Type B pancreatic cell (in vitro differentiated cells): ENCODE measurements around the gene NCLN. TPM values are rescaled to one million over a fixed set of nuclear protein-coding genes. Genes with fewer than 3 reads are reported as not detected.

Experiments used
- DNase-seq: peaks from one replicate; pipeline ENCODE4 v3.0.0; 2021; ENCODE audit warnings: mixed read lengths; ENCODE audit not compliant: unreplicated experiment; ENCODE audit errors: extremely low spot score
- H3K27ac Mint-ChIP-seq: 2 replicates; pipeline ENCODE4 v1.8.0; 2021; ENCODE audit warnings: mild to moderate bottlenecking, mixed read lengths
- H3K27me3 Mint-ChIP-seq: 2 replicates; pipeline ENCODE4 v1.8.0; 2021; ENCODE audit warnings: mixed read lengths
- H3K36me3 Mint-ChIP-seq: 2 replicates; pipeline ENCODE4 v1.8.0; 2021; ENCODE audit warnings: mixed read lengths
- H3K4me1 Mint-ChIP-seq: one replicate; pipeline ENCODE4 v1.8.0; 2021; ENCODE audit warnings: mixed read lengths; ENCODE audit not compliant: unreplicated experiment
- H3K4me3 Mint-ChIP-seq: 2 replicates; pipeline ENCODE4 v1.8.0; 2021; ENCODE audit warnings: mild to moderate bottlenecking, mixed read lengths
- H3K9me3 Mint-ChIP-seq: 2 replicates; pipeline ENCODE4 v1.8.0; 2021; ENCODE audit warnings: mixed read lengths
- total RNA-seq: library from RNA; stranded (reverse); gene quantifications from 2 replicates; pipeline ENCODE4 v1.2.1, GENCODE V29; 2021; ENCODE audit warnings: low replicate concordance
- TF ChIP-seq, protein P1 (sequence below): fragments of 200-600 bp; sonication (generic); conservative IDR thresholded peaks from 2 replicates; pipeline ENCODE4 v1.5.0; 2021; ENCODE audit warnings: antibody characterized with exemption, mild to moderate bottlenecking

Gene NCLN
- total RNA-seq, 1 donor from 2014 or later, result 65.8 TPM

- TF ChIP-seq, protein P1, sequence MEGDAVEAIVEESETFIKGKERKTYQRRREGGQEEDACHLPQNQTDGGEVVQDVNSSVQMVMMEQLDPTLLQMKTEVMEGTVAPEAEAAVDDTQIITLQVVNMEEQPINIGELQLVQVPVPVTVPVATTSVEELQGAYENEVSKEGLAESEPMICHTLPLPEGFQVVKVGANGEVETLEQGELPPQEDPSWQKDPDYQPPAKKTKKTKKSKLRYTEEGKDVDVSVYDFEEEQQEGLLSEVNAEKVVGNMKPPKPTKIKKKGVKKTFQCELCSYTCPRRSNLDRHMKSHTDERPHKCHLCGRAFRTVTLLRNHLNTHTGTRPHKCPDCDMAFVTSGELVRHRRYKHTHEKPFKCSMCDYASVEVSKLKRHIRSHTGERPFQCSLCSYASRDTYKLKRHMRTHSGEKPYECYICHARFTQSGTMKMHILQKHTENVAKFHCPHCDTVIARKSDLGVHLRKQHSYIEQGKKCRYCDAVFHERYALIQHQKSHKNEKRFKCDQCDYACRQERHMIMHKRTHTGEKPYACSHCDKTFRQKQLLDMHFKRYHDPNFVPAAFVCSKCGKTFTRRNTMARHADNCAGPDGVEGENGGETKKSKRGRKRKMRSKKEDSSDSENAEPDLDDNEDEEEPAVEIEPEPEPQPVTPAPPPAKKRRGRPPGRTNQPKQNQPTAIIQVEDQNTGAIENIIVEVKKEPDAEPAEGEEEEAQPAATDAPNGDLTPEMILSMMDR, result no peak
- peaks cover 40% of the 10 kb centered on the region for H3K27me3 Mint-ChIP-seq
- H3K4me1 Mint-ChIP-seq, result no peaks in the 10 kb centered on the region
- H3K27ac Mint-ChIP-seq, result no peak overlapping the region
- H3K36me3 Mint-ChIP-seq, result no peaks in the 10 kb centered on the region
- DNase-seq, result no peak
- no peak overlapping the region for H3K4me3 Mint-ChIP-seq
- H3K9me3 Mint-ChIP-seq, result no peaks in the 10 kb centered on the region
Measured at GRCh38 chr19:3227054-3227626, 41.4 kb downstream of the NCLN start.

DNA sequence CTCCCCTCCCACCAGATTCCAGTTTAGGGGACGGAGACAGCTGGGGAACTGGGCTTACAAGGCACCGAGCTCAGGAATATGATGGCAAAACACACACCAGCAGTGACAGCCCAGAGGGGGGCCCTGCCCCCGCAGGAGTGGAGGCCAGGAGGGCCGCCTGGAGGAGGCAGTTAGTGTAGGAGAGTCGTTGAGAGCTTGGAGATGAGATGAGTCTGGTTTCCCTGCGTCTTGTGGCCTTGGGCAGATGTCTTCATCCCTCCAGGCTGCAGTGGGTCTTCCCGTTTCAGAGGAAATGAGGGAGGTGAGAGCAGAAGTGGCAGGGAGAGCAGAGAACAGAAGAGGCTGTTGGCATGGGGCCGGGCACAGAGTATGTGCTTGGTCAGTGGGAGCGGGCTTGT is 43.6 kb downstream of the NCLN start:
- Mint-ChIP-seq H3K4me1 (no peaks in the 10 kb centered on the region), H3K36me3 (no peaks in the 10 kb centered on the region), H3K4me3 (no peak overlapping the region), H3K27ac (no peak overlapping the region), H3K9me3 (no peaks in the 10 kb centered on the region), H3K27me3 (peaks cover 48% of the 10 kb centered on the region)
- TF ChIP-seq, protein P1, result no peak
- no peak for DNase-seq

GRCh38 chr19:3229888-3230496 is 44.3 kb downstream of the NCLN start:
- no peaks in the 10 kb centered on the region for H3K9me3 Mint-ChIP-seq
- H3K27ac Mint-ChIP-seq, result no peak overlapping the region
- H3K36me3 Mint-ChIP-seq, result no peaks in the 10 kb centered on the region
- H3K4me3 Mint-ChIP-seq, result no peak overlapping the region
- TF ChIP-seq, protein P1, result no peak
- H3K27me3 Mint-ChIP-seq, result peaks cover 51% of the 10 kb centered on the region
- no peaks in the 10 kb centered on the region for H3K4me1 Mint-ChIP-seq
- DNase-seq, result no peak

GRCh38 chr19:3231288-3231687 is 45.6 kb downstream of the NCLN start:
- Mint-ChIP-seq H3K9me3 (no peaks in the 10 kb centered on the region), H3K36me3 (no peaks in the 10 kb centered on the region), H3K4me1 (no peaks in the 10 kb centered on the region), H3K27me3 (peaks cover 48% of the 10 kb centered on the region), H3K27ac (no peak overlapping the region), H3K4me3 (no peak overlapping the region)
- no peak for DNase-seq
- TF ChIP-seq, protein P1, result no peak

- H3K27me3 Mint-ChIP-seq, result peaks cover 30% of the 10 kb centered on the region
- H3K36me3 Mint-ChIP-seq, result no peaks in the 10 kb centered on the region
- TF ChIP-seq, protein P1, result no peak
- H3K9me3 Mint-ChIP-seq, result no peaks in the 10 kb centered on the region
- H3K27ac Mint-ChIP-seq, result no peak overlapping the region
- no peaks in the 10 kb centered on the region for H3K4me1 Mint-ChIP-seq
- no peak for DNase-seq
- no peak overlapping the region for H3K4me3 Mint-ChIP-seq
Measured at GRCh38 chr19:3233116-3233515, 47.4 kb downstream of the NCLN start.
